Breast epithelium (tissue), 3 donors: ENCODE measurements around the gene CROCC2.

ENCODE experiments used
- POLR2AphosphoS5 ChIP-seq, 3 donors: sonication (generic); formaldehyde crosslinking; IDR thresholded peaks; one replicate each; pipeline ENCODE4 v1.6.1; 2017; ENCODE audit warnings: antibody characterized with exemption in 3 of 3
- TF ChIP-seq, protein P1 (sequence below), 3 donors: fragments of 450-650 bp; IDR thresholded peaks; one replicate each; pipeline ENCODE4 v1.5.1; 2016 to 2017; ENCODE audit warnings: antibody characterized with exemption in 3 of 3, mild to moderate bottlenecking in 3 of 3, moderate library complexity in 3 of 3

- TF ChIP-seq, protein P1, sequence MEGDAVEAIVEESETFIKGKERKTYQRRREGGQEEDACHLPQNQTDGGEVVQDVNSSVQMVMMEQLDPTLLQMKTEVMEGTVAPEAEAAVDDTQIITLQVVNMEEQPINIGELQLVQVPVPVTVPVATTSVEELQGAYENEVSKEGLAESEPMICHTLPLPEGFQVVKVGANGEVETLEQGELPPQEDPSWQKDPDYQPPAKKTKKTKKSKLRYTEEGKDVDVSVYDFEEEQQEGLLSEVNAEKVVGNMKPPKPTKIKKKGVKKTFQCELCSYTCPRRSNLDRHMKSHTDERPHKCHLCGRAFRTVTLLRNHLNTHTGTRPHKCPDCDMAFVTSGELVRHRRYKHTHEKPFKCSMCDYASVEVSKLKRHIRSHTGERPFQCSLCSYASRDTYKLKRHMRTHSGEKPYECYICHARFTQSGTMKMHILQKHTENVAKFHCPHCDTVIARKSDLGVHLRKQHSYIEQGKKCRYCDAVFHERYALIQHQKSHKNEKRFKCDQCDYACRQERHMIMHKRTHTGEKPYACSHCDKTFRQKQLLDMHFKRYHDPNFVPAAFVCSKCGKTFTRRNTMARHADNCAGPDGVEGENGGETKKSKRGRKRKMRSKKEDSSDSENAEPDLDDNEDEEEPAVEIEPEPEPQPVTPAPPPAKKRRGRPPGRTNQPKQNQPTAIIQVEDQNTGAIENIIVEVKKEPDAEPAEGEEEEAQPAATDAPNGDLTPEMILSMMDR (IDR thresholded peaks at IDR 0.05) = no peak
- TF ChIP-seq POLR2AphosphoS5 (IDR thresholded peaks at IDR 0.05) = no peak
Measured at GRCh38 chr2:241039416-241039815, 133.3 kb downstream of the CROCC2 start.
